Measurements from ENCODE around the gene SMARCD3.

SMARCD3 gene

DNA sequence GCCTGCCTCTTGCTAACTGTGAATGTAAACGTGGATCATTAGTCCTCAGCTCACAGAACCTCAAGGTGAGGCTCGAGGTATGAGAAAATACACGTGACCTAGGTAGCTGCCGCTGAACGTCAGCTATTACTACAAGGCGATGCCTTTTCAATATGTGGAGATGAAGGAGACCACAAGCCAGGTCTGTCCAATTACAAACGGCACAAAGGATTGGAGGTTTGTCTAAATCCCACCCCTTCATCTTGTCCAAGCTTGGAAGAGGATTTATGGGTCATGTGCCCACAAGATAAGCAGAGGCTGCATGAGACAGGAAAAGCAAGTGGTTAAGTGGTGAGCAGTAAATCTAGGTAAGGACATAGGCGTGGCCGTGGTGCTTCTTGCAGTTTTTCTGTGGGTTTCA lies 41.6 kb downstream of the SMARCD3 start:
- FAIRE-seq = no peak

DNA sequence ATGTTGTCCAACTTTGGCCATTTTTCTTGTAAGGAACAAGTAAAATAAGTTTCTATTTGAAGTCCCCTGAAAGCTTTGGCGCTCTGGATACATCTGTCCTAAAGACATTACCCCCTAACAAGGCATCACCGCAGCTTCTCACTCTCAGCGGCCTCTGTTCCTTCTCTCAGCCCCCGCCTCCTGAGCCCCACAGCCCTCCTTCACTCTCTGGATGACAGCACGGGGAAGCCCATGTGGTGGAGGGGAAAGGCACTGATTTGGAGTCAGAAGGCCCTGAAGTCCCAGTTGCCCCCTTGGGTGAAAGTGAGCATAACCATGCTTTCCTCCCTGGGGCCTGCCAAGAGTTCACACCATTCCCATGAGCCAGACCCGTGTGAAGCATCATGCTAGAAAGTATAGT lies 42.8 kb downstream of the SMARCD3 start:
- FAIRE-seq = no peak

DNA sequence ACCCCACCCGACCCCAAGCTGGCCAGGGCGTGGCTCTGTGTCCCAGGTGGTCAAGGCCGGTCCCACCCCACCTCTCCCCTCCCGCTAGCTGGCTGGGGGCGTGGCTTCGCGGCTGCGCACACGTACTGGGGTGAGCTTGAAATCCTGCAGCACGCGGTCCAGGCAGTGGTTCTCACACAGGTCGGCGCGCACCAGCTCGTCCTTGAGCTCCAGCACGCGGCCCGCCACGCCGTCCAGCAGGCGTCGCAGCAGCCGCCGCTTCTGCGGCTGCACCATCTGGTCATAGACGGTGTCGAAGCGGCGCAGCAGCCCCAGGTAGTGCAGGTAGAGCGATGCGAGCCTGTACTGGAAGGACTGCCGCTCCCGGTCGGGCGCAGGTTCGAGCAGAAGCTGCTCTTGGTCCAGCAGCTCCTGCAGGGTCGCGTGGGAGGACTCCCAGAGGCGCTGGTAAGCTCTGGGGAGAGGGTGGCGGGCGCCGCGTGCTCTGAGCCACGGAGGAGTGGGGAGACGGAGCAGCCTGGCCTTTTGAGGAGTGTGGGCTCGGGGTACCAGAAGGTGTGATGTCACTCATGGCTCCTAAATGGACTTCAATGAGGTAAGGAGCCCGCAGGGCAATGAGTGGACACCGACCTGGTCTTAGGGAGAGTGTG lies 44.0 kb downstream of the SMARCD3 start:
- FAIRE-seq = no peak

DNA sequence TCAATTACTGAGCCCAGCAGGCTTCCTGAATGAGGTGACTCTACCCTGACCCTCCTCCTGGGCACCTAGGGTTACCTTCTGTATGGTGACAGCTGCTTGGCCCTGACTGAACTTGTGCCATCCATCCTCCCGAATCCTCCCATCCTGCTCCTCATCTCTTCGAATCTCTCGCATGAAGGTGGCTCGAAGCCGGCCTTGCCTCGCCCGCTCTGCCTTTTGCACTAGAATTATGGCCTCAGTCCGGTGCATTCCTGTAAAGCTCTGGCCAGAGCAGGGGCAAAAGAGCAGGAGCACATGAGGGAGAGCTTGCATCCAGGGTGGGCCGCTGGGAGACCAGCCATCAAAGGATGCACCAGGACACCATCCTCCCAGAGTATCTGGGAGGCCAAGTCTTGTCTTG lies 45.7 kb downstream of the SMARCD3 start:
- FAIRE-seq = no peak

DNA sequence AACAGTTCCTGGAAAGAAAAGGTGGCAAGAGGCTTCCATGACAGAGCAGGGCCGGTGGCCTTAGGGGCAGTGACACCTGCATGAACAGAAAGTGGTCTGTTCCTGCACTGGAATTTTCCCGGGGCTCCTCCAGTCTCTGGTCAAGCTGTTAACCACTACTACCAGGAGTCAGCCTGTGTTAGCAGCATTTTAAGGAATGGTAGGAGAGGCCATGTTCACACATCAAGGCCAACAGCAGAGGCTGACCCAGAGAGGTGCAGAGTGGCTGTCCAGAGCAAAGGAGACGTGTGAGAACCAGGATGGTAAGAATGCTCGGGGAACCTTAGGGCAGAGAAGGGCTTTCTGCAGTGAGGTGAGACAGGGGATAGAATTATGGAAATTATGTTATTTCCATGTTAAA lies 46.7 kb downstream of the SMARCD3 start:
- FAIRE-seq = no peak

DNA sequence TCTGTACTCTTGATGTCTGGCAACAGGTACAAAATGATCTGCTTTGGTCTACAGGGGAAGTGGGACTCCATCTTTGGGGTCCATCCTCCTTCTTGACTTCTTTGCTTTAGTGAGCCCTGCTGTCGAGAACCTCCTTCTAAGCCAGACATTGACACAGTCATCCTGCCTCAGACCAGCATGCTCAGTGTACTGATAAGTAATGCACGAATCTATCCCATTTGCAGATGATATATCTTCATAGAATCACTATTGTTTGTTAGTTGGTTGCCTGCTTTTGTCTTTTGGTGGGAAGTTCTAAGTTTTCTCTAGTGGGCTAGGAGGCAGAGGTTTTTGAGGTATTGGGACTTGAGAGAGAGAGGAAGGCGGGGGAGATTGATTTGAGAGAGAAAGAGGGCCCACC lies 47.1 kb downstream of the SMARCD3 start:
- no peak for FAIRE-seq

DNA sequence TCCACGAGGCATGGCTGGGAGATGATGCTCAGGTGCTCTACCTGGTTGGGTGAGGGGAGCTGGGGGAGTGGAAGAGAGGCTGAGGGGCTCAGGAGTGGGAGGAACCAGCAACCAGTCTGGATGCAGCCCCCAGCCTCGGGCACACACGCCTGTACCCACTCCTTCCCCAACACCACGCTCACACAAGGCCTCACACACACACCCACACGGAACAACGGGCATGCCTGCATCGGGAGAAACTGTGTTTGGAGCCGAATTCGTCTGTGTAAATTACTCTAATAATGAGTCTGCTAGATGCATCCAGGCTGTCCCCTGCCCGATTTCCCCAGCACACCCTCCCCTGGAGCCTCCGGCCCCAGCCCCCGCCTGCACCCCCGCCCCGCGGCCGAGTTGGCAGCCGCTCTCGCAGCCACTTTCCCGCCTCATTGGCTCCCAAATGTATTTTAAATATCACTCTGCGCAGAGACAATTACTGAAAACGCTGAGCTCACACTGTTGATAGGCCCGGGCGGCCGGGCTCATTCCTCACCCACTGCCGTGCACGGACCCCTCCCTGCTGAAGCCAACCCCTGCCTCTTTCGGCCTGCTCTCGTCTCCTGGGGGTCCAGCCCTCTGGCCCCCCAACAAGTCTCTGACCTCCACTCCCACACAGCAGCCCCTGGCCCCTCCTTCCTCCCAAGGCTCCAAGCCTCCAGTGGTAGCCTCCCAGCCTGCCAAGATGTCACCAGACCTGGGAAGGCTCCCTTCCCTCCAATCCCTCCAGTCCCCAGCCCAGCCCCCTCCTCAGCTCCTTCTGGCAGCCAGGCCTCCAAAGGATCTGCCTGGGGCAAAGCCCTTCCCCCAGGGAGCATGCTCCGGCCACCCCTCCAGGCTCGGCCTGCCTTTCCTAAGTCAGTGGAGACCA lies 49.3 kb downstream of the SMARCD3 start:
- FAIRE-seq = no peak

DNA sequence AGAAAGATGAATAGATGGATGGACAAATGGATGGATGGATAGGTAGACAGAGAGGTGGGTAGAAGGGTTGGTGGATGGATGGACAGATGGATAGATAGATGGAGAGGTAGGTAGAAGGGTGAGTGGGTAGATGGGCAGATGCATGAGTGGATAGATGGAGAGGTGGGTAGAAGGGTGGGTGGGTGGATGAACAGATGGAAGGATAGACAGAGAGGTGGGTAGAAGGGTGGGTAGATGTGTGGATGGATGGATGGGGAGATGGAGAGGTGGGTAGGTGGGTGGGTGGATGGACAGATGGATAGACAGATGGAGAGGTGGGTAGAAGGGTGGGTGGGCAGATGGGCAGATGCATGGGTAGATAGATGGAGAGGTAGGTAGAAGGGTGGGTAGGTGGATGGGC lies 50.6 kb downstream of the SMARCD3 start:
- FAIRE-seq = no peak

DNA sequence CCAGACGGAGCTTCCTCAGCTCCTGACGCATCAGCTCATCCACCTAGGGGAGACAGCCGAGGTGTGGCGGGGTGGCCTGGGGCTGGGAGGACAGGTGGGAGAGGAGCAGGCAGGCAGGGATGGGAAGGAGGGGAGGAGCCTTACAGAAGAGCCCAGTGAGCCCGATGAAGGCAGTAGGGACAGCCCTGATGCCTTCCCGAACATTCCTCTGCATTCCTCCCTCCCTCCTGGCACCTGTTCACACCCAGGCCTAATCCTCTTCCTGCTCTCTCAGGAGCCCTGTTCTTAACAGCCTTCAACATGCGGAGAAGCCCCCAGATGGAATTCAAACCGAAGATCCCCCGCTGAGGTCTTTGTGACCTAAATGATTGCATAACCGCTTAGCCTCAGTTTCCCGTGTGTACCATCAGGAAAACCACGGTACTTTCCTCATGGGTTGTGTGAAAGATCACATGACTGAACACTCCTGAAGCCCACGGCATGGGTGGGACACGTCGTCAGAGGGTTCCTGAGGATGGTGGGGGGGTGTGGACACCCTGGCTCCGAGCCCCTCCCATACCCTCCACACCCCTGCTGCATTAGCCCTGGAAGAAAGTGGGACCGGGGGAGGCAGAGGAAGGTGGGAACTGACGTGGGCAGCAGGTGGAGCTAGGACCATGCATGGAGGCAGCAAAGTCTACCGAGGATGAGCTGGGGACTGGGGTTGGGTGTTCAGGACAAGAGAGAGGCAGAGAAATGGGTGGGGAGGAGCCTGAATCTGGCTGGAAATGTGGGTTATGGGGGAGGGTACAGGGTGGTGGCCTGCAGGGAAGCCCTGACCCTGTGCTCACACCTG lies 52.7 kb downstream of the SMARCD3 start:
- FAIRE-seq = no peak

DNA sequence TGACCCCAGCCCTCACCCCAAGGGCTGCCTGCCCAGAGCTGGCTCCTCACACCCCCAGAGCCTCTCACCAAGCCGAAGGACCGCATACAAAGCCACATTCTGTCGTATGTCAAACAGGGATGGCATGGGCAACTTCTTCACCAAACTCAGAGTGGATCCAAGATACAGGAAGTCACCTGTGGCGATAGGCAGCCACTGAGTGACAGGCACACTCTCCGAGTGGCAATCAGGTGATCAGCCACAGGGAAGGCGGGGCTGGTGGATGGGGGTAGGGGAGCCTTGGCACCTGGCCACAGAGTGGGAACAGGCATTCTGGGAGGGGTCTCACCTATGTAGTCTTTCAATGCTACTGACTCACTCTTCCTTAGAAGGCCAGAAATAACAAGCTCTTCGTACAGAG lies 54.3 kb downstream of the SMARCD3 start:
- no peak for FAIRE-seq

DNA sequence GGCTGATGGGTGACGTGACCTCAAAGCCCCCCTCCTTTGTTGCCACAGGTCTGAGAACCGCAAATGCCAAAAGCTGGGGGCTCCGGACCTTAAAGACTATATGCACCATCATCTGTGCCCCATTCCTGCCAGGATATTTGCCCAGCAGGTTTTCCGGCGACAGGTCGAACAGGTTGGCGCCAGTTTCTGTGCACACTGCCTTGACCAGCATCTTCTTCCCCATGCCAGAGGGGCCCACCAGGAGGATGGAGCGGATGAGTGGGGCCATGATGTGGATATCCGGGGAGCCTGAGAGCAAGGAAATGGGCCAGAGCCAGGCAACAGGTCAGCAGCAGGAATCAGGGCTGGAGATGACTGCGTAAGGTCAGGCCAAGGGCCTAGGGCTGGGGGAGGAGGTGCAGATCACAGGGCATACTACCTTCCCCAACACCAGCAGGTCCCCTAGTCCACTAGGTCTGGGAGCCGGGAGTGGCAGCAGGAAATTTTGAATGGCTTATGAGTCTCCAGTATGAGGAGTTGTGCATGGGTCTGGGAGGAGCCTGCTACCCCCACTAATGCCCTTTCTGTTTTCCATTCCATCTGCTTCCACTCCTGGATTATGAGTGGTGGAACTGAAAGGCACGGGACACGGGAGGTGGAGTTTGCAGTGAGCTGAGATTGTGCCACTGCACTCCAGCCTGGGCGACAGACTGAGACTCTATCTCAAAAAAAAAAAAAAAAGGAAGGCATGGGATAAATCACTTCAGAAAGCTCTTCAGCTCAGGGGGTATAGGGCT lies 55.1 kb downstream of the SMARCD3 start:
- FAIRE-seq = no peak

DNA sequence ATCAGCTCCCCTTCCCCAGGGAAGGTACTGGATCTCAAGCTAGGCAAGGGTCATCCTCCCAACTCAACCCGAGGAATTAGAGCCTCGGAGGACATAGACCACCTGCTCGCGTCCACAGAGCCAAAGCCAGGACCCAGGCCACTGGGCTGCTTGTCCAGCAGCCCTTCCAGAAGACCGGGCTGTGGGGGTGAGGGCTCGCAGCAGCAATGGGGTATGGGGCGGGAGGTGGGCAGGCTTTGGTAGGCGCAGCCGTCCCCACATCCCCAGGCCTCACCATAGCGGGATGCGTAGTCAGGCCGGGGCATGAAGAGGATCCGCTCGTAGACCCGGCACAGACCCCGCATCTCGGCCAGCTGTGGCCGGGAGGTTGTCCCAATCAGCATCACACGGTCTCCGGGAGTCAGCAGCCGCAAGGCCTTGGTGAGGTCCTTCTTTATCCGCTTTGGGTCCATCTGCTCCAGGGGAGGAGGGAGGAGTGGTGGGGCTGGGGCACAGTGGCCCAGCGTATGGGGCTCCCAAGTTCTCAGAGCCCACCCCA lies 56.4 kb downstream of the SMARCD3 start:
- no peak for FAIRE-seq

DNA sequence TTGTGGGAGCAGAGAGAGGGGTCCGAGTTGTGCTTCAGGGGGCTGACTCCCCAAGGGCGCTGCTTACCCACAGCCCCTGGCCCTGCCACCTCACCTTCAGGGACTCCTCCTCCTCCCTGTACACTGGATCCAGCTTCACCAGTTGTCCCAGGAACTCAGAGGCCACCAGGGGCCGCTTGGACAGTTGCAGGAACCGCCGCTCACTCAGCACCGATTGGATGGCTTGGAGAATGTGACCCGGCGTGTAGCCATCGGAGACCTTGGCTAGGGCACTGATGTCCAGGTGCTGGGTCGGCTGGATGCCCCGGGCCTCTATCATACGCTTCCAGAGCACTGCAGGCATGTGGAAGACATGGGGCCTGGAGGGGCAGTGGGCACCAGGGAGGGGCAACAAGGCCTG lies 57.0 kb downstream of the SMARCD3 start:
- FAIRE-seq = no peak

DNA sequence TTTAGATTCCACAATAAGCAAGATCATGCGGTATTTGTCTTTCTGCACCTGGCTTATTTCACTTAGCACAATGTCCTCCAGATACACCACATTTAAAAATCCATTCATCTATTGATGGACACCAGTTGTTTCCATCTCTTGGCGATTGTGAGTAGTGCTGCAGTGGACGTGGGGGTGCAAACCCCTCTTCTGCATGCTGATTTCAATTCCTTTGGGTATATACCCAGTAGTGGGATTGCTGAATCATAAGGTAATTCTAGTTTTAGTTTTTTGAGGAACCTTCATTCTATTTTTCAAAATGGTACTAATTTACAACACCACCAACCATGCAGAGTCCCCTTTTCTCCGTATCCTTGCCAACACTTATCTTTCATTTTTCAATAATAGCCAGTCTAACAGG lies 59.5 kb downstream of the SMARCD3 start:
- FAIRE-seq = no peak
